HG03575 (cell line): ENCODE data around the gene ARHGAP26.

Experiments
- ATAC-seq: cut with Tn5 transposase; IDR thresholded peaks from one replicate; pipeline ENCODE4 v1.9.1; 2021; ENCODE audit not compliant: unreplicated experiment, insufficient number of reproducible peaks, low FRiP score; ENCODE audit errors: extremely low read depth

ARHGAP26 gene

DNA sequence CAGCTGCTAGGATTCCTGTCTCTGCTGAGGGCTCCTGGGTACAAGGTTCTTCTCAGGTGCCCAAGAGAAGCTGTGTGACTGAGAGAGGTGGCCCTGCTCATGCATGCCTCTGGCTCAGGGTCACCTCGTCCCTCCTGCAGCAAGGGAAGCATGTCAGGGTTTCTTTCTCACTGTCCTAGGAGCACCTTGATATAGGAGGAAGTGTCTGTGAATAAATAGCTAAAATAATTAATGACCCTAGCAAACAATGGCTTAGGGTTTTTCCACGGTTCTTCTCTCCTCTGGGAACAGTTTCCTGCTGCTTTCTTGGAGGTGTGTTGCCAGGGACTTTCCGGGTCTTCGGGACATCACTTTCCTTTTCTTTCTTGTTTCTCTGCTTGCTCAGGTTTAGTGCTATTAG is 87.2 kb downstream of the ARHGAP26 start:
- no peak for ATAC-seq

DNA sequence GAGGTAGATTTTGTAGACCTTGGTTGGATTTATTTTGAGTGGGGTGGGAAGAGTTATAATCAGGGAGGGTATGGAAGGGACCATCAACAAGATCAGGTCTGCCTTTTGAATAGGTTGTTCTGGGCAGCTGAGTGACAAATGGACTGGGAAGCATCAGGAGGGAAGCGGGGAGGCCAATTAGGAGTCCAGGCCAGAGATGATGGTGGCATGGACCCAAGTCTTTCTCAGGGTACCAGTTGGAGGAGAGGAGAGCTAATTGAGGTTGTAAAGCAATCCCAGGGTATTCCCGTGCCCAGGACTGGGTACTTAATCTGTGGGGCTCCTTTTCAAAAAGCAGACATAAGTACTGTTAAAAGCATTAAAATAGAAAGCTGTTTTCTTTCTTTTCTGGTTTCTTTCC is 88.9 kb downstream of the ARHGAP26 start:
- ATAC-seq, result no peak

DNA sequence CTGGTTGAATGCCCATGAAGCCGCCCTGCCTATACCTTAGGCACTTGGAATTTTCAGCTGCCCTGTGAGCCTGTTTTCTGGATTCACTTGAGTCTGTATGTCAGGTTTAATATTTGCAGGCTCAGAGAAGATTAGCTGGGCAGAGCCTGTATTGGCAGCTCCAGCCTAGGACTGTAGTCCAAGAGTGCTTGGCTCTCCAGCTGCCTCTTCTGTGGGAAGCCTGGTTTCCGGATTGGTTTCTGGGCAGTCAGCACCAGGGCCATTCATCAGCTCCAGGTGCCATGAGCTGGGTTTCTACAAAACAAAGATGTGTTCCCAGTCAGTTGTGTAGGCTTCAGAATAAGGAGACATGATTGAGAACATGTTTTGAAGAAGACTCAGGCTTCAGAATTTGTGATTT is 90.1 kb downstream of the ARHGAP26 start:
- ATAC-seq, result no peak

DNA sequence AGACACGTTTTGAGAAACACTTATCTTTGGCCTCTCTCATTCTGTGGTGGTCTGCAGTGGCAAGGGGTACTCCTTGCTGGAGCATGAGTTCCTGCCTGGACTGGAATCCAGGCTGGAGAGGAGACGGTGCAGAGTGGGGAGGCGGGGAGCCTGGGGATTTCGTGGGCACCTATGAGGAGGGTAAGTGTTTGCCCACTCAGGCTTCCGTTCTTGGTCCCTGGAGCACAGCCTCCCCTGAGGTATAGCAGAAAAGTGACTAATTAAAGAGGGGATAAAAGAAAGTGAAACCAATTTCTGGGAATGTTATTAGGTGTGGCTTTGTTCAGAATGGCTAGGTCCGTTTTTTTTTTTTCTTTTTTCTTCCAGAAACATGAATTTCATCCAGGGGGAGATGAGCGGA is 90.8 kb downstream of the ARHGAP26 start:
- no peak for ATAC-seq

DNA sequence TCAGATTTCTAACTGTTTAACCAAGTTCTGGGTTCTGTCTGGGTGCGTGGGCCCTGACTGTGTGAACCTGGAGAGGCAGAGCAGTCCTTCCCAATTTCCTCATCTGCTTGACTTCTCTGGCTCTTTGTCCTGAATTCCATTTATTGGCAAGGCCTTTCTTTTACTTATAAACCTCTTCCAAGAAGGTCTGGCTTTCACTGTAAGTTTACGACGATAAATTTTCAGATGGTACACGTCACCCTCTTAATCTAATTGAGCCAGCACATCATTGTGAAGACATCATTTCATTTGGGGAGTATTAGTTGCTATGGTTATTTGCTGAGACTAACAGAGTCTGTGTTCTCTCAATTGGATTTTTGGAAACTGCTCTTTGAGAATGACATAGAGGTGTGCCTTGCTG is 92.4 kb downstream of the ARHGAP26 start:
- ATAC-seq, result no peak

DNA sequence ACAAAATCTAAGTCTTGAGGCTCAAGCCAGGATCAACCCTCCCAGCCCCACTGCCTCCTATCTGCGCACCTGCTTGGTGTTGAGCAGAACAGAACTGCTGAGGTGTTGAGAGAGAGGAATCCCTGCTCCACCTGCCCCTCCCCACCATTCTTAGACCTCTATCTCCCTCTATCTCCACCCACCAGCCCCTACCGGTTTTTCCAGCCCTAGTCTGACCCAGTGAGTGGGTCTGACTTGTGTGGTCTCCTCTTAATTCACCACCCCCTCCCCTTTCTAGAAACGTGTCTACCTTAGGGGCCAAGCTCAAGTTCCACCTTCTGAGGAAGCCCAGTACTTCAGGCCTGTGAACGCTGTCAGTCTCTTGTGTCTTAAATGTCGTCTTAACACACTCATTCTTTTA is 93.7 kb downstream of the ARHGAP26 start:
- ATAC-seq, result no peak

DNA sequence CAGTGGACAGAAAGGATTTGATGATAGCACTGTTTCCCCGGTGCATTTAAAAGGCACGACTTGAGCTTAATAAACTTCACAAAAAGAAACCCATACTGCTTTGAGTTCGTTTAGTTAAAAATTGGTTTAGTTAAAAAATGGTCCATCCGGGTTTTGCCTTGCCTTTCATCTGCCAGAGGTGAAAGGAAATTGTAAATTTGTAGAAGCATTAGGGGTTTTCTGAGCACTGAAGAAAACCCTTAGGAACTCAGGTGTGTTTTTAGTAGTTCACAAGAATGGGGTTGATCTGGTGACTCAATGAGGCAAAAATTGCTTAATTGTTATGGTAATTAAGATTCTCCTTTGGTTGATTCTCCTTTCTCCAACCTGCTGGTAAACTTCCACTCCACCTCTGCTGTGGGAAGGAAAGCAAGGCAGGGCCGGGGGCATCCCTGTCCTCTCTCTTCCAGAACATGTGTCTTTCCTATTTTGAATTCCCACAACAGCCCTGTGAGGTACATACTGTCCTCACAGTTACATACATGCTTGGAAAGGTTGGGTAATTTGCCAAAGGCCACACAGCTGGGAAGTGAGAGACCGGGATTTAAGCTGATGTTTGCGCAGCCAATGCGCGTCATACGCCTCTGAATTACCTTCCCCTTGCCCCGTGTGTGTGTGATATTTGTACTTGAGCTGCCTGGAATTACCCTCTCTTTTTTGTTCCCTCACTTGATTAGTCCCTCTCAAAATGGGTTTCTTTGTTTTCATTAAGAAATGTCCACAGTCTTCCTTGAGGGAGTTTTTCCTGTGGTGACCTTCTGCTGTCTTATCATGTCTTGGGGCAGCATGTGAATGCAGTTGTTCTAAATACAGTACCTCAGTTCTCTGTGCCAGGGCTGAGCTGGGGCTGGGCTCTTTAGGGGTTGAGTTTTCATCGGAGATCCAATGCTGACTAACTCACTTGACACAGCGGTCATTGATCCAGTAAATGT is 94.4 kb downstream of the ARHGAP26 start:
- ATAC-seq, result no peak

DNA sequence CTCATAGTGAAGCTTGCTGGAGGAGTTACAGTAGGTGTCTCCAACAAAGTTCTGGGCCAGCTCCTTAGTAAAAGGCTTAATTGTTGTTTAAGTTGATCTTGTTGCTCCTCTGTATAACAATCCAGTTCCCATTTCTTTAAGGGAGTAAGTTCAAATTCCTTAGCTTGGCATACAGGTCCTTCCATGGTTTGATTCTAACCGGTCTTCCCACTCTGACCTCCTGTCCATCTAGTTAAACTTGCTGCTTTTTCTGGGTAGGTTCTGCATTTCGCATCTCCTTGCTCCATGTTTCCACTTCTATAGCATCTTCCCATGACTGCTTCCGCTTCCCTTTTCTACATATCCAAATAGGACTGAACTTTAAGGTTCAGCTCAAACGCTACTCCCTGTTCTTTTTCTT is 95.5 kb downstream of the ARHGAP26 start:
- no peak for ATAC-seq

DNA sequence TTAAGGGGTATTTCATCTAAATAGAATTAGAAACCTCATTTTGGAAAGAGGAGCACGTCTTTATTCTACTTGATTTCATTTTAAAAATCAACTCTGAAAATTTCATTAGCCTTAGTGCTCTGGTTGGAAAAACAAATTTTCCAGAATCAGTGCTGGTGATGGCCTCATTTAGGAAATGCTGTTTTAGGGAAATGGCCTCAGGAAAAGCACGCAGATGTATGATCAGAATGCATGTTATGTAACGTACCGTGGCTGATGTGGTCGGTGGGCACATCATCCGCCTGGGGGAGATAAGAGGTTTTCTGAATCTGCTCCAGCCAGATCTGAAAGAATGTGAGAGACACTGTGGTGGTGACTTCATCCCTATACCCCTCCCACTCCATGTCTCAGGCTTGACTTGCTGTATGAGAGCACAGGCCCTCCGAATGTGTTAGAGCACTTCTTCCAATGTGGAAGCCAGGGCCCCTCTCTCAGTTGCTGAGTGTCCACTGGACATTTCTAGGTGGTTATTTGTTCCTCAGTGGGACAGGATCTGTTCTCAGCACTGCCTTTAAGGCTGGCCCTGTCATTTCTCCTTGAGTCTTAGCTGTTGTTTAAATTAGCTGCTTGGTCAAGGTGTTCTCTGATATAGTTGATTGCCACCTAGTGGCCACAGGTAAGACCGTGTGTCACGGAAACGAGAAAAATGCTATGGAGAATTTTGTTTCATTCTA is 96.5 kb downstream of the ARHGAP26 start:
- ATAC-seq, result no peak

DNA sequence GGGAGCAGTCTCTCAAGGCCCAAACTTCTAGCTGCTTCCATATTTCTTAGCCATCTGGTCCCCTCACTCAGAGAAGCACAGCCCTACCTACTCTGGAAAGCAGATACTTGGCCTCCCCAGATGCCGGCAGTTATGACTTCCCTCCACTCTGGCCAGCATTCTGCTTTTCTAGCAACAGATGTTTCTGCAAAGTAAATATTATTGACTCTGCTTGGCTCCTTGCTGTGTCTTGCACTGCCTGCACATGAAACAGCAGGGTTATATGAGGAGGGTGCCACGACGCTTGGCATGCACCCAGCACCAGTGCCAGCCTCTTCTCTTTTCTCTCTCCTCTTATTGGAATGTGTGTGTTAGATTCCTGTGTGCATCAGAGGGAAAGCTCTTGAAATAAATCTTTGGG is 99.7 kb downstream of the ARHGAP26 start:
- ATAC-seq, result no peak

DNA sequence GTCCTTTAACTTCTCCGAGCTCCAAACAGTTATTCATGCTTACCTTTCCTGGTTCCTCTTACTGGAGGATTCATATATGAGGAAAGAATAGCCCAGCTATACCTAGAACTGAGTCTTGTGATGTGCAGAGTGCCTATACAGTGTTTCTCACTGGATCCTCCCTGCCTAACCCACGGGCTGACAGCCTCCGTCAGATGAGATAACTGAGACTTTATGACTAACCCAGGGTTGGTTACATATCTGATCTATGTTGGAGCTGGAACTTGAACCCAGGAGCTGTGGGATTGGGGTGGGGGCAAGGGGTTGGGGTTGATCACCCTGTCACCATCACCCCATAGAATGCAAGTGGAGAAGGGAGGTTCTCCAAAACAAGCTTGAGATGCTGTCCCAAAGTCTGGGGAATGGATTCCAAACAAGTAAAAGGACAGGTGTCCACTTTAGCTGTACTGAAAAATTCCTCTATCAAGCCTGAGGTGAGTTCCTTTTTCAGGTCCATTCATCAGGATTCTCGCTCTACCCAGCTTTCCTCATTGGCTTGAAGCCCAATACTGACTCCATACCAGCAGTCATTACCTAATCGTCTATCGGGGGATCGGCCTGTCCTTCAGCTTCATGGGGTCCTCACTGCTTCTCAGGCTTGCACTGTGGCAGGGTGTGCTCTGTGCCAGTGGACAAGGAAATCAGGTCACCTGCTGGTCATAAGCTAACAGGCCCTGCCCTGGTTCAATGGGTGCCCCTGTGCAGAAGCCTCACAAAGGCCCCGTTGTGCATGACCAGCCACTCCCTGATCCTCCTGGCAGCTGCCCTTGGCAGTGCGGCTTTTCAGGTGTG is 100.6 kb downstream of the ARHGAP26 start:
- no peak for ATAC-seq

DNA sequence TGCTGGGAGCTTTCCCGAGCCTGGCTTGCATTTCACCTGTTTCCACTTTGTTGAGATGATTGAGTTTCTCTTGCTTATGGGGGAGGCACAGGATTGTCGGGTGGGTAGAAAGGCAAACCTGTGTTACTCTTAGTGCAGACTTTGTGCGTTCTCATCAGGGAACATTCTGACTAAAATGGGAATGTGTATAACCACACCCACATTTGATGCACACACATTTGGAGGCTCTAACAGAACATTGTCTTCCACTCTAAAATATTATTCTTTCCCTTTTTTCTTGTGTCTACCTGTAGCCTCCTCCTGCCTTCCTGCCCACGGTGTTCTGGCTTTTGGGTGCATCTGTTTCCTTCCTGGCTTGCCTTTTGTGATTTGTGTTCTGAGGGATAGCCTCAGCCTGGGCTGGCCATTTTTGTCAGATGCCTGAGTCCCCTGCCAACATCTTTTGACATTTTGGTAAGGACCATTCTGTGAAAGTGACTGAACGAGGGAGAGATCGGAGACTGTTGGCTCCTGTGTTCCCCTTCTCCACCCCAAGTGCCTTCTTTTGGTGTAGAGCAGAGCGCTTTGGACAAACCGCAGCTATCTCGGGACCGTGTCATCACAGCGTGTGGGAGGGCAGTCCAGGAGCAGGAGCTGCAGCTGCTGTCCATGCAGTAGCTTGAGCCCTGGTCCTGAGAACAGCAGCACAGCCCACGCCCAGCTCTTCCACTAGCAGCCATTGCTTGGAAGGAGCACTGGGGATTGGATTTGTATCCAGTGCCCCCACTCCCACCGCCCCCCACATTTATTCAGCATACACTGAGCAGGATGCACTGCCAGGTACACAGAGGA is 101.4 kb downstream of the ARHGAP26 start:
- no peak for ATAC-seq

DNA sequence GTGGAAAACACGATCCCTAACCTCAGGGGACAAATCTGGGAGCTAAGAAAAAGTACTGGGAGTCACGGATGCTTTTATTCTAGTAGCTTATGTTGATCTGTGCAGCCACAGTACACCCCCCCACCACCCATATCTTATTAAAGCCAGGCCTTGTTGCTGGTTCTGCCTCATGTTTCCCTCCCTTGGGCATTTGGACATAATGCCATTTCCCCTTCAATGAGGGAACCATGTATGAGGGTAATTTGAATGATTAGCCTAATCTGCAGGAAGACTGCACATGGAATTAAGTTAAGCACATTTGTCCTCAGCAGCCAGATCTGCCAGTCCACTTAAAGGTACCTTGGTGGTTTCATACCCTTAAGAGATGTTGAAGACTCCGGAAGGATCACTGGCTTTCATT is 102.0 kb downstream of the ARHGAP26 start:
- ATAC-seq, result no peak

DNA sequence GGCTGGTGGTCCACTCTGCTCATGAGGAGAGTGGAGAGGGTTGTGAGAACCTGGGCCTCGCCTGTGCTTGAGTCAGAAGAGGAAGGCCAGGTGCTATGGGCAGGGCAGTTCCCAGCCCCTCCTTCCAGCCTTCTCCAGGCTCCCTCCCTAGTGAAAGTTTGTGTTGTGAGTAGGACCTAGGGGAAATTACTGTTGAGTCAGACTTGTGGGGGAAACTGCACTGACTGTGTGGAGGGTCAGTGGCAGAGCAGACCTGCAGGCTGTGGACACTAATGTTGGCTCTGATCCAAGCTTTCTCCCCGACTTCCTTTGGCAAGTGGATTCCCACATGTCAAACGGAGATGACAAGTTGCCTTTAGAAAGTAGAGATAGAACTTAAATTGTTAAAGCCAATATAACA is 102.6 kb downstream of the ARHGAP26 start:
- ATAC-seq, result no peak

DNA sequence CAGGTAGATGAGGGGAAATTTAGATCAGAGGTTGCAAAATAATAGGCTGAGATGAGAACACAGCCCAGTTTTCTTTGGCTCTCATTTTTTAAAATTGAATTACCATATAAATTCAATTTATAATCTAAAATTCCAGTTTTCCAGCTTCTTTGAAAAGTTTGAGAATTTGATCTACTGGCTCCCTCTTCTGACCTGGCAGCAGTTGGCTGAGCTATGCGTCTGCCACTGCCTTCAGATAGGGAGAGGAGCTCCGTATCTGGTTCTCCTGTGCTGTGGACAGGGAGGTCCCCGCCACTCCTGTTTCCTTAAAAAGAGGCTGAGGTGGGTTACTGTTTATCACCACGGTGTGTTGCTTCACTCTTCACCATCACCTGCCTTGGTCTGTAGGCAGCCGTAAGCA is 103.7 kb downstream of the ARHGAP26 start:
- ATAC-seq, result no peak

DNA sequence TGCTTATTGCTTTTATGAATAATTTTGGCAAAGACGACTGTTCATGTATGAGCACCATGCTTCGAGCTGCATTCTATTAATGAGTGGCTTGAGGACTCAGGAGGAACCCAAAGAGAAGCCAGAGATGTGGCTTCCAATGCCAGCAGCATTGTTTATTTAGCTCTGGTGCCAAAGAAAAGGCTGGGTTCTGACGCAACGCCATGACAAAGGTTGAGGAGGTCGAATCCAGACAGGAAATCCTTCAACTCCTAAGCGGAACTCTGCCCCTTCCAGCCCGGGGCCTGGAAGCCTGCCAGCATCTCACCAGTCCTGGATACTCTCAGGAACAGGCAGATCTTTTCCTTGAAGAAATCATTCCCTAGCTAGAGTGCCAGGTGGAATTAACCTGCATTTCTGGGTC is 104.4 kb downstream of the ARHGAP26 start:
- no peak for ATAC-seq

DNA sequence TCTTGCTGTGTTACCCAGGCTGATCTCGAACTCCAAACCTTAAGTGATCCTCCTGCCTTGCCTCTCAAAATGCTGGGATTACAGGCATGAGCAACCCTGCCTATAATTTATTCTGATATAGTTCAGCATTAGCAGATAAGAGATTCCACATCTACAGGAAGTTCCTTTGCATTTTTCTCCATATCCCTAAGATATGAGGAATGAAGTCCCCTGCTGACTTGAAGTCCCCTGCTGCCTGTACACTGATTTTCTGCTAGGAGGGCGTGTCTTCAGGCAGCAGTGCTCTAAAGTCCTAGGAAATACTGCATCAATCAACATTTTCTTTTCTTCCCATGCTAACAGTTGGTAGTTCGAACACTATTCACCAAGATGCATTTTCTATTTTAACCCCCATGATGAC is 105.8 kb downstream of the ARHGAP26 start:
- no peak for ATAC-seq

DNA sequence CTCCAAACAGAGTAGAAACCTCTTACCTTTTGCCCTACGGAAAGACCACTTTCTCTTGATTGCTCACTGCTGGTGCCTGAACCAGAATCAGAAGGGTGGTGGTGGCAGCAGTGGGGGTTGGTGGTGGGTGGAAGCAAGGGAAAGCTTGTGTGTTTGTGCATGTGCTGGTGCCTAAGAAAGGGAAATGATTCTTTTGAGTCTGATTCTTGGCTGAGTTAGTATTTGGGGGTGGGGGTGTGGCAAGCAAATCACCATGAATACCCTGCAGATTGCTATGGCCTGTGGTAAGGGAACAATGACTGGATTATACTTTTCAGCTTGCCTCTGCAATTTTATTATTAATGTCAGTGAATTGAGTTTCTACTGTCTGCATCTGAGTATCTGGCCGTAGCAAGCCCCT is 106.6 kb downstream of the ARHGAP26 start:
- ATAC-seq, result no peak

DNA sequence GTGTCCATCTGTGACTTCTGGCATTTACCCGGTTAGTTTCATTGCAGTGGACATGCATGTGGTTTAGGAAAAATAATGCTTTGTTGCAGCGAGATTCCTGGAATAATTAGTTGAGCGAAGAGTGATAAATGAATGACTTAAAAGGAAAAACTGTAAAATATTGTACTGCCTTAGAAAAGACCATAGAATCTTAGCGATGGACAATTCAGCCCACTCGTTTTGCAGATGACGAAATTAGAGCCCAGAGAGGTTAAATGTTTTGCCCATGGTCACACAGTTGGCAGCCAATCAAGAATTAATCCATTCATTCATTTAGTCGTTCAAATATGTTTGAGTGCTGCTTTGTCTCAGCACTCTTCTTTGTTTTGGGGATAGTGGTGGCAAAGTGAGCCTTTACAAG is 107.9 kb downstream of the ARHGAP26 start:
- ATAC-seq, result no peak
